HEK293T (cell line): ENCODE measurements around the gene CPA4.

Experiments used
- CTCF ChIA-PET: fragments of 350-600 bp; formaldehyde crosslinking; extraction: SDS; loops from one replicate; lab custom pipeline; 2021; ENCODE audit warnings: antibody characterized with exemption, inconsistent platforms; lab: Yijun Ruan, JAX
- POLR2A ChIA-PET: fragments of 350-600 bp; formaldehyde crosslinking; extraction: SDS; loops from one replicate; lab custom pipeline; 2020; ENCODE audit warnings: antibody characterized with exemption, inconsistent platforms; lab: Yijun Ruan, JAX
- DNase-seq: peaks from one replicate; pipeline ENCODE4 v3.0.0; 2012; ENCODE audit warnings: mixed read lengths; ENCODE audit errors: extremely low spot score
- CTBP1 ChIP-seq: fragments of 450-650 bp; IDR thresholded peaks from 2 replicates; pipeline ENCODE4 v1.6.1; 2016; ENCODE audit warnings: borderline replicate concordance
- ELF4 ChIP-seq: fragments of 450-650 bp; IDR thresholded peaks from 2 replicates; pipeline ENCODE4 v1.6.1; 2017; ENCODE audit warnings: antibody characterized with exemption
- FOXA1 ChIP-seq: fragments of 450-650 bp; IDR thresholded peaks from 2 replicates; pipeline ENCODE4 v1.6.1; 2016; ENCODE audit warnings: mild to moderate bottlenecking
- FOXM1 ChIP-seq: fragments of 450-650 bp; IDR thresholded peaks from 2 replicates; pipeline ENCODE4 v1.6.1; 2017; ENCODE audit warnings: mild to moderate bottlenecking, borderline replicate concordance
- L3MBTL2 ChIP-seq: fragments of 450-650 bp; conservative IDR thresholded peaks from 2 replicates; pipeline ENCODE4 v1.6.1; 2016; ENCODE audit warnings: mild to moderate bottlenecking
- LEF1 ChIP-seq: fragments of 450-650 bp; IDR thresholded peaks from 2 replicates; pipeline ENCODE4 v1.6.1; 2017; ENCODE audit warnings: mild to moderate bottlenecking, borderline replicate concordance
- NFRKB ChIP-seq: fragments of 450-650 bp; IDR thresholded peaks from 2 replicates; pipeline ENCODE4 v1.6.1; 2016; ENCODE audit warnings: mild to moderate bottlenecking, moderate library complexity
- SP1 ChIP-seq: fragments of 450-650 bp; IDR thresholded peaks from 2 replicates; pipeline ENCODE4 v1.6.1; 2017
- SUZ12 ChIP-seq: fragments of 450-650 bp; IDR thresholded peaks from 2 replicates; pipeline ENCODE4 v1.6.1; 2016; ENCODE audit warnings: mild to moderate bottlenecking
- TF ChIP-seq, protein P1 (sequence below): fragments of 450-650 bp; IDR thresholded peaks from 2 replicates; pipeline ENCODE4 v1.6.1; 2016

The CPA4 gene

GRCh38 chr7:130369831-130370550 lies 77.0 kb downstream of the CPA4 start:
- POLR2A ChIA-PET, result no interaction called here
- TF ChIP-seq, protein P1, sequence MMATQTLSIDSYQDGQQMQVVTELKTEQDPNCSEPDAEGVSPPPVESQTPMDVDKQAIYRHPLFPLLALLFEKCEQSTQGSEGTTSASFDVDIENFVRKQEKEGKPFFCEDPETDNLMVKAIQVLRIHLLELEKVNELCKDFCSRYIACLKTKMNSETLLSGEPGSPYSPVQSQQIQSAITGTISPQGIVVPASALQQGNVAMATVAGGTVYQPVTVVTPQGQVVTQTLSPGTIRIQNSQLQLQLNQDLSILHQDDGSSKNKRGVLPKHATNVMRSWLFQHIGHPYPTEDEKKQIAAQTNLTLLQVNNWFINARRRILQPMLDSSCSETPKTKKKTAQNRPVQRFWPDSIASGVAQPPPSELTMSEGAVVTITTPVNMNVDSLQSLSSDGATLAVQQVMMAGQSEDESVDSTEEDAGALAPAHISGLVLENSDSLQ, result no peak
- TF ChIP-seq FOXM1 (no peak), SUZ12 (no peak), CTBP1 (no peak), NFRKB (no peak), SP1 (no peak), FOXA1 (no peak), ELF4 (no peak)
- CTCF ChIA-PET, result no interaction called here
- DNase-seq, result no peak

- POLR2A ChIA-PET, result interaction anchor here (1.0 kb wide), 1 partner anchor 21 kb away, joined by 3 read pairs; no protein-coding TSS in a partner anchor
- no peak for TF ChIP-seq NFRKB
- DNase-seq, result no peak
Measured at GRCh38 chr7:130371046-130371445, 78.1 kb downstream of the CPA4 start.

GRCh38 chr7:130372402-130373165 lies 79.6 kb downstream of the CPA4 start:
- CTCF ChIA-PET, result interaction anchor here (0.5 kb wide), 1 partner anchor 99 kb away, joined by 3 read pairs; no protein-coding TSS in a partner anchor
- POLR2A ChIA-PET, result no interaction called here
- no peak for DNase-seq
- TF ChIP-seq L3MBTL2, result peak; percentile 24
- no peak for TF ChIP-seq LEF1
- no peak for TF ChIP-seq FOXA1
- TF ChIP-seq SUZ12, result no peak

More at GRCh38 chr7:130371046-130371445, 78.1 kb downstream of the CPA4 start:
- CTCF ChIA-PET, result interaction anchor here (0.6 to 1.0 kb wide), 3 partner anchors 26 to 206 kb away, joined by 4 to 6 read pairs (median 5); no protein-coding TSS in a partner anchor
